ENCODE data around the gene CALN1. TPM values are rescaled to one million over a fixed set of nuclear protein-coding genes. Genes with fewer than 3 reads are reported as not detected.

Gene CALN1
- total RNA-seq, 1 donor from 2014 or later, result not detected

DNA sequence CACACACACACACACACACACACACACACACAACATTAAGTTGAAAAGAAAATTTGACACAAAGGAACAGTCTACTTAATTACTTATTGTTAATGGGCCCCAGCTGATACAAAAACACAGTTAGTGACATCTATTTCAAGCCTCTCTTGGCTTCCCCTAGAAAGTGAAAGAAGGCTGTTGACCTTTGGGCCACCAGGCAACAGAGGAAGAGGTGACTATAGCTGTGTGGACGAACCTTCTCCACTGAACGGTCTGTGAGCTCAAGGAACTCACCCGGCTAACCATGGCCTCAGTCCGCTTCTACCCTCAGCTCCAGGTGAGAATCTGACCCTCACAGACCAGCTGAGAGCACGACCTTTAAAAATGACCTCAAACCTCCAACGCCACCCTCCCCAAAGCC is 32.9 kb upstream of the CALN1 start:
- TF ChIP-seq, protein P1, sequence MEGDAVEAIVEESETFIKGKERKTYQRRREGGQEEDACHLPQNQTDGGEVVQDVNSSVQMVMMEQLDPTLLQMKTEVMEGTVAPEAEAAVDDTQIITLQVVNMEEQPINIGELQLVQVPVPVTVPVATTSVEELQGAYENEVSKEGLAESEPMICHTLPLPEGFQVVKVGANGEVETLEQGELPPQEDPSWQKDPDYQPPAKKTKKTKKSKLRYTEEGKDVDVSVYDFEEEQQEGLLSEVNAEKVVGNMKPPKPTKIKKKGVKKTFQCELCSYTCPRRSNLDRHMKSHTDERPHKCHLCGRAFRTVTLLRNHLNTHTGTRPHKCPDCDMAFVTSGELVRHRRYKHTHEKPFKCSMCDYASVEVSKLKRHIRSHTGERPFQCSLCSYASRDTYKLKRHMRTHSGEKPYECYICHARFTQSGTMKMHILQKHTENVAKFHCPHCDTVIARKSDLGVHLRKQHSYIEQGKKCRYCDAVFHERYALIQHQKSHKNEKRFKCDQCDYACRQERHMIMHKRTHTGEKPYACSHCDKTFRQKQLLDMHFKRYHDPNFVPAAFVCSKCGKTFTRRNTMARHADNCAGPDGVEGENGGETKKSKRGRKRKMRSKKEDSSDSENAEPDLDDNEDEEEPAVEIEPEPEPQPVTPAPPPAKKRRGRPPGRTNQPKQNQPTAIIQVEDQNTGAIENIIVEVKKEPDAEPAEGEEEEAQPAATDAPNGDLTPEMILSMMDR (IDR thresholded peaks at IDR 0.05; ENCODE audit: insufficient read depth, low read length, severe bottlenecking), result no peak
- Histone ChIP-seq H3K36me3 (ENCODE audit: control insufficient read depth, insufficient read depth, low read length) (no peaks in the 10 kb centered on the region), H3K4me3 (ENCODE audit: low read depth, low read length) (no peak overlapping the region), H3K27me3 (ENCODE audit: control insufficient read depth, insufficient read depth, low read length) (no peaks in the 10 kb centered on the region)
- FAIRE-seq (no peak), DNase-seq (ENCODE audit: low read depth) (no peak)

DNA sequence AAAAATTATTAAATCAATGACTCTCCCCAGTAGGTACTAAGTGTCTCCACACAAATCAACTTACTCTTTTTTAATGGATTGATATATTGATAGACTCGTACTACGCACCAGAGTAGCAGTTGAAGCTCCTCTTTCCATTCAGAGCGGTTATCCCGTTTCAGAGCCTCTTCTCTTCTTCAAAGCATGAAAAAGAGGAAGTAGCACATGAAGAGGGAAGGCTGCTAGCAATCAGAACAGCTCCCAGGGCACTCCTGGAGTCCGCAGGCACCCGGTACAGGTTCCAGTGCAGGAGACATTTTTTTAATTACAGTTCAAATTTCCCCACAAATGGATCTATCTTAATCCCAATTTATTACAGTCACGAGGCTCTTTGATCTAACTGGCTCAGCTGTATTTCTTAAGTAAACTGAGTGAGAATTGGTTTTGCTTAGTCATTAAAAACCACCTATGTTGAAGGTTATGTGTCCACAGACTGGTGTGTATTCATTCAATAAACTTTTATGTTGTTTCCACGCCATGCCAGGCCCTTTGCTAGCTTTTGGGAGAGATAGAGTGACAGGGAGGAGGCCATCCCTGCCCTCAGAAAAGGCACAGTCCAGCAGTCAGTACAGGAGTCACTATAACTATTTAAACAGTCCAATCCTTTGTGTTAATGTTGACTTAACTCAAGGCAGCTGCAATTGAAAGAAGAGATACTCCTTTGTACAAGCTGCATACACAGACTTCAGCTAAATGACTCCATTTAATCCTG is 32.1 kb upstream of the CALN1 start:
- DNase-seq (ENCODE audit: low read depth) (no peak), FAIRE-seq (no peak)
- no peaks in the 10 kb centered on the region for H3K36me3 ChIP-seq (ENCODE audit: control insufficient read depth, insufficient read depth, low read length)
- H3K27me3 ChIP-seq (ENCODE audit: control insufficient read depth, insufficient read depth, low read length), result no peaks in the 10 kb centered on the region
- H3K4me3 ChIP-seq (ENCODE audit: low read depth, low read length), result no peak overlapping the region
- TF ChIP-seq, protein P1 (IDR thresholded peaks at IDR 0.05; ENCODE audit: insufficient read depth, low read length, severe bottlenecking), result no peak

DNA sequence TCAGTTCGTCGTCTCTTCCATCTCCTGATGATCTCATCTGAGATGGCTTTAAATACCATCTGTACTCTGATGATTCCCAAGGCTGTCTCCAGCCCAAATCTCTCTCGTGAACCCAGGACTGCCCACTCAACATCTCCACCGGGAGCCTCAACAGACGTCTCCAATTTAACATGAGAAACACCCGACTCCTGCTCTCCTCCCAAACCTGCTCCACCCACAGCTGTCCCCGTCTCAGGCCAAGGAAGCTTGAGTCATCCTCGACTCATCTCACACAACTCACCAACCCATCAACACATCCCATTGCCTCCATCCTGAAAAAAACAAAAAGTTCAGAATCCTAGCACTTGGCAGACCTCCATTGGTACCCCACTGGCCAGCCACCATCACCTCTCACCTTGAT is 29.7 kb upstream of the CALN1 start:
- Histone ChIP-seq H3K27me3 (ENCODE audit: control insufficient read depth, insufficient read depth, low read length) (no peaks in the 10 kb centered on the region), H3K4me3 (ENCODE audit: low read depth, low read length) (no peak overlapping the region), H3K36me3 (ENCODE audit: control insufficient read depth, insufficient read depth, low read length) (no peaks in the 10 kb centered on the region)
- TF ChIP-seq, protein P1 (IDR thresholded peaks at IDR 0.05; ENCODE audit: insufficient read depth, low read length, severe bottlenecking), result no peak
- FAIRE-seq (no peak), DNase-seq (ENCODE audit: low read depth) (peak; percentile 4)

DNA sequence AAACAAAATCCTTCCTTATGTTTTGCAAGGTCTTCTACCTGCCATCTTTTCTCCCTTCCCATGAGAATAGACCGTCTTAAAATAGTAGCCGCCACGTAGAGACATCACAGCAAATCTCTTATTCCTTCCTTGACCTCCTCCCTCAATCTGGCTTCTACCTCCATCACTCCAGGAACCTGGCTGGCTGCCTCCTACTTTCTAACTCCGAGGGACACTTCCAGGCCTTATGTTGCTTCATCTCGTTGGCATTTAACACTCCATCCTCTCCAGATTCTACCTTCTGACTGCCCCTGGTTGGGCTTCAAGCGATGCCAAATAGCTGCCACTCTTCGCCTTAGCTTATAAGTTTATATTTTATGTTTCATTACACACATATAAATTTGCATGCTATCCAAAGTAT is 26.4 kb upstream of the CALN1 start:
- no peak for DNase-seq (ENCODE audit: low read depth)
- H3K27me3 ChIP-seq (ENCODE audit: control insufficient read depth, insufficient read depth, low read length), result no peaks in the 10 kb centered on the region
- no peak for FAIRE-seq
- no peaks in the 10 kb centered on the region for H3K36me3 ChIP-seq (ENCODE audit: control insufficient read depth, insufficient read depth, low read length)
- TF ChIP-seq, protein P1 (IDR thresholded peaks at IDR 0.05; ENCODE audit: insufficient read depth, low read length, severe bottlenecking), result no peak
- no peak overlapping the region for H3K4me3 ChIP-seq (ENCODE audit: low read depth, low read length)

DNA sequence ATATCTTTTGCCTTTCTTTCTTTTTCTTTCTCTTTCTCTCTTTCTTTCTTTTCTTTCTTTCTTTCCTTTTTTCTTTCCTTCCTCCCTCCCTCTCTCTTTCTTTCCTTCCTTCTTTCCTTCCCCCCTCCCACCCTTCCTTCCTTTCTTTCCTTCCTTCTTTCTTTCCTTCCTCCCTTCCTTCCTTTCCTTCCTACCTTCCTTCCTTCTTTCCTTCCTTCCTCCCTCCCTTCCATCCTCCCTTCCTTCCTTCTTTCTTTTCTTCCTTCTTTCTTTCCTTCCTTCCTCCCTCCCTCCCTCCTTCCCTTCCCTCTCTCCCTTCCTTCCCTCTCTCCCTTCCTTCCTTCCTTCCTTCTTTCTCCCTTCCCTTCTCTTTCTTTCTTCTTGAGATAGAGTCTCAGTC is 25.5 kb upstream of the CALN1 start:
- FAIRE-seq (no peak), DNase-seq (ENCODE audit: low read depth) (no peak)
- TF ChIP-seq, protein P1 (IDR thresholded peaks at IDR 0.05; ENCODE audit: insufficient read depth, low read length, severe bottlenecking), result no peak
- no peaks in the 10 kb centered on the region for H3K27me3 ChIP-seq (ENCODE audit: control insufficient read depth, insufficient read depth, low read length)
- H3K4me3 ChIP-seq (ENCODE audit: low read depth, low read length), result no peak overlapping the region
- H3K36me3 ChIP-seq (ENCODE audit: control insufficient read depth, insufficient read depth, low read length), result no peaks in the 10 kb centered on the region
